Adipocyte (in vitro differentiated cells): ENCODE data around the gene SLC5A4.
"Not testable (repeated sequence)": the region's sequence is repeated elsewhere in the genome, so short reads cannot be mapped to it uniquely, and the experiment has no call there.

Experiments used
- DNase-seq: peaks from one replicate; pipeline ENCODE4 v3.0.0-alpha.2; 2015; ENCODE audit warnings: low read depth
- H3K27me3 ChIP-seq: replicated peaks from 2 replicates; pipeline ENCODE4 v1.7.0; 2013; ENCODE audit warnings: mild to moderate bottlenecking, low read length, moderate library complexity; ENCODE audit not compliant: control insufficient read depth, insufficient read depth
- H3K36me3 ChIP-seq: 2 replicates; pipeline ENCODE4 v1.7.0; 2013; ENCODE audit warnings: low read length, mild to moderate bottlenecking, moderate library complexity; ENCODE audit not compliant: control insufficient read depth, insufficient read depth, severe bottlenecking
- H3K4me1 ChIP-seq: 2 replicates; pipeline ENCODE4 v1.7.0; 2013; ENCODE audit warnings: mild to moderate bottlenecking, low read length, moderate library complexity; ENCODE audit not compliant: control insufficient read depth, insufficient read depth
- H3K4me3 ChIP-seq: 2 replicates; pipeline ENCODE4 v1.7.0; 2013; ENCODE audit warnings: mild to moderate bottlenecking, low read length, moderate library complexity
- H3K9ac ChIP-seq: 2 replicates; pipeline ENCODE4 v1.7.0; 2013; ENCODE audit warnings: mild to moderate bottlenecking, low read length, moderate library complexity
- H3K9me3 ChIP-seq: 2 replicates; pipeline ENCODE4 v1.7.0; 2013; ENCODE audit warnings: mild to moderate bottlenecking, low read length, moderate library complexity; ENCODE audit not compliant: control insufficient read depth

The SLC5A4 gene

GRCh38 chr22:32197553-32198226, 57.5 kb downstream of the SLC5A4 start:
- H3K36me3 ChIP-seq, H3K4me1 ChIP-seq, H3K4me3 ChIP-seq, H3K9ac ChIP-seq, DNase-seq, H3K9me3 ChIP-seq: not testable (repeated sequence)
- H3K27me3 ChIP-seq: peaks cover 24% of the 10 kb centered on the region

- not testable (repeated sequence) for H3K4me3 ChIP-seq, DNase-seq, H3K4me1 ChIP-seq, H3K9ac ChIP-seq, H3K9me3 ChIP-seq, H3K36me3 ChIP-seq
- H3K27me3 ChIP-seq: peaks cover 18% of the 10 kb centered on the region
Measured at GRCh38 chr22:32195900-32196299, 59.2 kb downstream of the SLC5A4 start.

- not testable (repeated sequence) for H3K4me3 ChIP-seq, H3K36me3 ChIP-seq, DNase-seq, H3K4me1 ChIP-seq, H3K9ac ChIP-seq, H3K9me3 ChIP-seq
- peaks cover 14% of the 10 kb centered on the region for H3K27me3 ChIP-seq
Measured at GRCh38 chr22:32193346-32193745, 61.8 kb downstream of the SLC5A4 start.

GRCh38 chr22:32191021-32191420, 64.1 kb downstream of the SLC5A4 start:
- not testable (repeated sequence) for H3K36me3 ChIP-seq, H3K4me3 ChIP-seq

GRCh38 chr22:32185821-32186220, 69.3 kb downstream of the SLC5A4 start:
- H3K27me3 ChIP-seq: peaks cover 20% of the 10 kb centered on the region
- no peaks in the 10 kb centered on the region for H3K9me3 ChIP-seq
- H3K36me3 ChIP-seq: no peaks in the 10 kb centered on the region
- no peak overlapping the region for H3K4me3 ChIP-seq
- H3K9ac ChIP-seq: no peak overlapping the region
- no peak for DNase-seq
- no peaks in the 10 kb centered on the region for H3K4me1 ChIP-seq

More at GRCh38 chr22:32191021-32191420, 64.1 kb downstream of the SLC5A4 start:
- not testable (repeated sequence) for H3K9ac ChIP-seq, H3K9me3 ChIP-seq, H3K27me3 ChIP-seq, H3K4me1 ChIP-seq, DNase-seq

GRCh38 chr22:32183625-32184024, 71.5 kb downstream of the SLC5A4 start:
- Histone ChIP-seq H3K27me3 (peaks cover 25% of the 10 kb centered on the region), H3K4me3 (no peak overlapping the region), H3K4me1 (no peaks in the 10 kb centered on the region), H3K9me3 (no peaks in the 10 kb centered on the region), H3K9ac (no peak overlapping the region), H3K36me3 (no peaks in the 10 kb centered on the region)
- no peak for DNase-seq

- peaks cover 20% of the 10 kb centered on the region for H3K27me3 ChIP-seq
- H3K9me3 ChIP-seq: peaks cover 9% of the 10 kb centered on the region
- no peak overlapping the region for H3K9ac ChIP-seq
- no peaks in the 10 kb centered on the region for H3K4me1 ChIP-seq
- DNase-seq: no peak
- H3K36me3 ChIP-seq: no peaks in the 10 kb centered on the region
- no peak overlapping the region for H3K4me3 ChIP-seq
Measured at GRCh38 chr22:32181043-32181442, 74.1 kb downstream of the SLC5A4 start.

GRCh38 chr22:32177221-32177765, 77.9 kb downstream of the SLC5A4 start:
- H3K4me1 ChIP-seq: no peaks in the 10 kb centered on the region
- peaks cover 30% of the 10 kb centered on the region for H3K27me3 ChIP-seq
- H3K9ac ChIP-seq: no peak overlapping the region
- no peaks in the 10 kb centered on the region for H3K36me3 ChIP-seq
- peaks cover 9% of the 10 kb centered on the region for H3K9me3 ChIP-seq
- no peak for DNase-seq
- no peak overlapping the region for H3K4me3 ChIP-seq

GRCh38 chr22:32175683-32176644, 79.2 kb downstream of the SLC5A4 start:
- no peaks in the 10 kb centered on the region for H3K4me1 ChIP-seq
- no peak overlapping the region for H3K4me3 ChIP-seq
- H3K36me3 ChIP-seq: no peaks in the 10 kb centered on the region
- no peak overlapping the region for H3K9ac ChIP-seq
- H3K27me3 ChIP-seq: peaks cover 24% of the 10 kb centered on the region
- no peak for DNase-seq
- peaks cover 9% of the 10 kb centered on the region for H3K9me3 ChIP-seq

GRCh38 chr22:32175115-32175514, 80.0 kb downstream of the SLC5A4 start:
- Histone ChIP-seq H3K27me3 (peaks cover 16% of the 10 kb centered on the region), H3K4me3 (no peak overlapping the region), H3K4me1 (no peaks in the 10 kb centered on the region)

More at GRCh38 chr22:32175115-32175514, 80.0 kb downstream of the SLC5A4 start:
- Histone ChIP-seq H3K9ac (no peak overlapping the region), H3K36me3 (no peaks in the 10 kb centered on the region), H3K9me3 (peaks cover 9% of the 10 kb centered on the region)
- DNase-seq: no peak
